Measurements from ENCODE around the gene CCDC121.

DNA sequence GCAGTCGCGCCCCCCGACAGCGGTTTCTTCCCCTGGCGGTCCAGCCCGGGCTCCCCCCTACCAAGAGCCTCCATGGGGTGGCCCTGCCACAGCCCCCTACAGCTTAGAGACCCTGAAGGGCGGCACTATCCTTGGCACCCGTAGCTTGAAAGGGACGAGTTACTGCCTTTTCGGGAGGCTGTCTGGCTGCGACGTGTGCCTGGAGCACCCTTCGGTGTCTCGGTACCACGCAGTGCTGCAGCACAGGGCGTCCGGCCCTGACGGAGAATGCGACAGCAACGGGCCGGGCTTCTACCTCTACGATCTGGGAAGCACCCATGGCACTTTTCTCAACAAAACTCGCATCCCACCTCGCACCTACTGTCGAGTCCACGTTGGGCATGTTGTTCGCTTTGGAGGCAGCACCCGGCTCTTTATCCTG, 35.4 kb upstream of the CCDC121 start:
- TF ChIP-seq CTCF (IDR thresholded peaks at IDR 0.05) (no peak), POLR2A (IDR thresholded peaks at IDR 0.05) (no peak)
